NCI-H345 treated with DMSO at 0.1 percent for 48 hours (cell line): ENCODE measurements around the gene ECSCR.

Experiments
- DNase-seq: peaks from one replicate; lab custom pipeline; 2025; ENCODE audit not compliant: unreplicated experiment; lab: John Stamatoyannopoulos, UW

ECSCR gene

DNA sequence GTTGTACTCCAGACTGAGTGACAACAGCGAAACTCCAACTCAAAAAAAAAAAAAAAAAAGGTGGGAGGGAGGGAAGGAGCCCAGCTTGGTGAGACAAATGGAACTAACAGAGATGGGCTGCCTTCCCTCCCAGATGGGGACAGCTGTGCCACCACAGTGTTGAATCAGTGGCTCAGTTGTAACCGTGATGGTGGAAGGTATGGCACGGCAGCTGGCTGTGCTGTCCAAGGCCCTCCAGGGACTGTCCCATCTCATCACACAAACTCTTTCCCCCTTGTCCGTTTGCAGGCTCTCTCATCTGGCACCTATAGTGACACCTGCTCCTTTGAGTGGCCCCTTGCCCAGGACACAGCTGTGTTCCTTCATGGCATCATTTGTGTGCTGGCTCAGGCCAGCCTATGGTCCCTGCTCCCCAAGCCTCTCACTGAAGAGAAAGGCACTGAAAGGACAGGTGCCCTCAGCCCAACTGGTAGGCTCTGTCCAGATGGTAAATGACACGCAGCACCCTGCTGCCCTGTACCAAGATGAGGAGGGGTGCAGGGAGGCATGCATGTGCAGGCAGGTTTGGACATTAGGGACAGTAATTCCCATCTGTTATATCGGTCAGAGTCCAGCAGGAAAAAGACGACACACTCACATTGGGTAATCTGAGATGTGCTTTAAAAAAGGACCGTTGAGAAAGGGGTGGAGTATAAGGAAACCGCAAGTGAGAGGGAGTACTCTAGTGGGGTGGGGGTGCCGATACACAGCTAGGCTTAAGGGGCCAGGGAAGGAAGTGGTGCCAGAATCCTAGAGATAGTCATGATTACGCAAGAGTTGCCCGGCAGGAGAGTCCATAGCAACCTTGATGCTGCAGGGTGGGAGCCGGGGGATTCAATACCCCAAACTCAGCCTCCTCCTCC lies 12.6 kb upstream of the ECSCR start:
- DNase-seq, result no peak

DNA sequence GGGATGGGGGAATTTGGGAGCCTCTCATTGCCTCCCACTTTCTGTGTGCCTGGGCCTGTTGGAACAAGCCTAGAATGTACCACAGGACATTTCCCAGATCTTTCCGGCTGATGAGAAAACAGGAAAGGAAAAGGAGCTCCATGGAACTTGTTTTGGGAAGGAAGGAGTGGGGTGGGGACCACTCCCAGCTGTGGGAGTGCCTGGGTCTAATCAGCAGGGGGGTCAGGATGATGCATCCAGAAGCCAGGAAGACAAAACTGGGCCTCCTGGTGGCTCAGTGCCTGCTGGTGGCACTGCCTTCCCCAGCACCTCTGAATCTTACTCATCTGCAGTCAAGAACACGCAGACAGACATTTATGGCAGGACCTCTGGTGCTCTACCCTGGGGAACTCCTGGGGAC lies 11.0 kb upstream of the ECSCR start:
- no peak for DNase-seq

DNA sequence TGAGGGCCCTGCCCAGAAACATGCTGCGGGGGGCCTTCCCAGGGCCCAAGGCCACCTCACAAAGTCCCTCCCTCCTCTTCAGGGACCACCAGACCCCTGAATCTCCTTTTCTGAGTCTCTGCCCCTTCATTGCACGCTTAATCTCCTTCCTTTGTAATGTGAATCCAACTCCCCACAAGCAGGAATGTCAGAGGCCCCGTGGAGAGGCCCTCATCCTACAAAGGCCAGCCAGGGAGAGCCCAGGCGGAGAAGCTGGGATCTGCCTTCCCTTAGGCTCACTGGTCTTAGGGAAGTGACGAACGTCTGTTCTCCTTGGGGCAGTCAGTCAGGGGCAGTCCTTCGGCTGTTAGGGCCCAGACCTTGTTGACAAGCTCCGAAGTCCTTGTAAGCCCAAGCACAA lies 10.6 kb upstream of the ECSCR start:
- no peak for DNase-seq

DNA sequence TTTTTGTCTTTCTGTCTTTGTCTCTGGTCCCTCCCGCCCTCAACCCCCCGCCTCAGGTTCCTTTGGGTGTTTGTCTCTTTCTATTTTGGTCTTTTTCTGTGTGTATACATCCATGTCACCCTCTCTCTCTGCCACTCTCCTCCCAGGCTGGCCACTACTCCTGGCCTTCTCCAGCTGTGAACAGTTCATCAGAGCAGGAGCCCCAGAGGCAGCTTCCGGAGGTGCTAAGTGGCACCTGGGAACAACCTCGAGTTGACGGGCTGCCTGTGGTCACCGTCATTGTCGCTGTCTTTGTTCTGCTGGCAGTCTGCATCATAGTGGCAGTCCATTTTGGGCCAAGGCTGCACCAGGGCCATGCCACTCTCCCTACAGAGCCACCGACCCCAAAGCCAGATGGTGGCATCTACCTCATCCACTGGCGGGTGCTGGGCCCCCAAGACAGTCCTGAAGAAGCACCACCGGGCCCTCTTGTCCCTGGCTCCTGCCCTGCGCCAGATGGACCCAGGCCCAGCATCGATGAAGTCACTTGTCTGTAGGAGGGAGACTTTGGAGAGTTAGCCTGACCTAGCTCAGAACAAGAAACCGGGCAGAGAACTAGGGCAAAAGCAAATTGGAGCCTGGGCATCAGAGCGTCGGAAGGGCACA lies 10.0 kb upstream of the ECSCR start:
- DNase-seq, result no peak

DNA sequence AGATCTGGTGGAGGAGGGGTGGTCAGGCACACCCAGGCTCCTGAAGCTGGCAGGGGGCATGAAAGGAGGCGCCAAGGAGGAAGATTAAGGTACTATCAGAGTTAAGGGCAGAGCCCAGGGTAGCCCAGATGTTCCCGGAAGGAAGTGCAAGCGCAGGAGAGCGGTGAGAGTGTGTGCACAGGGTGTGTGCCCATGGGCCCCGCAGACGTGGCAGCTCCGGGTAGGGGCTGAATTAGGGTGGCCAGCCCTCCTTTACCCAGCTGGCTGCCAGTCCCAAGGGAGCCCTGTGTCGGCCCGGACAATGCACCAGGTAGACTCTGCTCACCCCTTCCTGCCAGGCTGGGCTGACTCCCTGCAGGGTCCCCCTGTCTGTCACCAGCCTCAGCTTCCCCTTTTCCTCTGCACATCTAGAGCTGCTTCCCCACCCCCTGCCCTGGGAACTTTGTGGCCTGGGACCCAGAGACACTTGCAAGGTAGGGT lies 8.3 kb upstream of the ECSCR start, which contains the start of gene SMIM33:
Gene SMIM33 (plus strand): TSS at position 184 of the 480 bp plus-strand sequence. CDS start 118 bp downstream, at position 302.
- no peak for DNase-seq

DNA sequence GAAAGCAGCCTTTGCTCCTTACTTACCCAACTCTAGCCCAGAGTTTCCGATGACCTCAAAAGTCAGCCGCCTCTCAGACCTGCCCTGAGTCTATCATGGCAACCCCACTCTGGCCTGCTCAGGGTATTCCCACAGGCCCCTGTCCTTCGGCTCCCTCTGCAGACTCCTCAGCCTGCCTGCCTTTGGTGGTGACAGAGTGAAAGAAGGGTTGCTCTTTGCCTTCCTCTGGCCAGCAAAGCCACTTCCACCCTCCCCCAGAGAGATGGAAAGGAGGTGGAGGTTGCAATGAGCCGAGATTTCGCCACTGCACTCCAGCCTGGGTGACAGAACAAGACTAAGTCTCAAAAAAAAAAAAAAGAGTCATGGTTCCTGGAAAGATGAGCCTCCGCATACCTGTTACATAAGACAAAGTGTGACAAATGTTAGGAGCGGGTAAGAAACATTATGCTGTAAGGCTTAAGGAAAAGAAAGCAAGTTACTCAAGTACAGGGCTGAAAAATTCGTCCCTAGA lies 5.9 kb upstream of the ECSCR start:
- no peak for DNase-seq

DNA sequence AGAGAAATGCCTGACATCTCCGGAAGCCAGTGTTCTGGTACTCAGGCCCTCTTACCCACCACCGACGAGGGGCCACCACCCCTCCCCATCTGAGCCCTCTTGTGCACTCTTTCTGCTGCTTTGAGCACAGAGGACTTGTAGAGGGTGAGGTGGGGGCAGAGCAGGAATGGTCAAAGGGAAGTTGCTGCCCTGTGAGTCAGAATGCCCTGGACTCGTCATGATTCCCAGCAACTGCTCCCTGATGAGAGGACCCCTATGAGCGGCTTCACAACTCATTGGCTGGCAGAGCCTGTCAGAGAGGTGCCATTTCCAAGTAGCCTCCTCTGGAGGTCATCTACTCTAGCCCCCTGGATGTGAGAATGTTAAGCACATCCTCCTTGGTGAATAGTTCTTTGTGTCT lies 845 bp downstream of the ECSCR start:
- no peak for DNase-seq

DNA sequence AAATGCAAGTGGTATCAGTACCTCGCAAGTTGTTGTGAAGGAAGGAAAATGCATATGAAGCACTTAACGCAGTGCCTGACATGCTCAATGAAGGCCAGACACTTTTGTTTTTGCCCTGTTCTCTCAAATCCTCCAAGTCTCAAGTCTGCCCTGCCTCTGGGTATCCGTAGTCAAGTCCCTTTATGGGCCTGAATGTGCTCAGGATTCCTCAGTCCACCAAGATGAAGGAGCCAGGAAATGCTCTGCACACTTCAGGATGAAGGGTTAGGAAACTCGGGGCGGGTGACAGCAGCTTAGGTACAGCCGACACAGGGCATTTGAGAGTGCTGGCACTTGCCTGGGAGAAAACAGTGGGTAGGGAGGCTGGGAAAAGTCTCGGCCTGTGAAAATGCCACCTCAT lies 1.4 kb downstream of the ECSCR start:
- DNase-seq, result no peak

DNA sequence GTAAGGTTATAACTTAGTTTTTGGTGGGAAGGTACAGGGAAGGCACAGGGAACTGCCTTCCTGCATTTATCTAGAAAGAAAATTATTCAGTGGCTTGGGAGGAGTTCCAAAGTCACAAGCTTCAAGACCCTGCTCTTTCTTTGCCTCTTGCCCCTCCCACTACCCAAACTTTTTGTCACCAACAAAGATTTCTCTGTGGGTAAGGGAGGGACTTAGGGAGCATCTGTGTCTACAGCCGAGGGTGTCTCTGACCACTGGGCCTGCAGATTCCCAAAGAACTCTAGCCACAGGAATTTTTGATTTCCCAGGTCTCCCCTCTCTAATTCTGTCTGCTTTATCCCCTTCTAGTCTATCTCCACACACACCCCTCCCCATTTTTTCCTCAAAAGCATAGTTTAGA lies 2.1 kb downstream of the ECSCR start:
- no peak for DNase-seq

DNA sequence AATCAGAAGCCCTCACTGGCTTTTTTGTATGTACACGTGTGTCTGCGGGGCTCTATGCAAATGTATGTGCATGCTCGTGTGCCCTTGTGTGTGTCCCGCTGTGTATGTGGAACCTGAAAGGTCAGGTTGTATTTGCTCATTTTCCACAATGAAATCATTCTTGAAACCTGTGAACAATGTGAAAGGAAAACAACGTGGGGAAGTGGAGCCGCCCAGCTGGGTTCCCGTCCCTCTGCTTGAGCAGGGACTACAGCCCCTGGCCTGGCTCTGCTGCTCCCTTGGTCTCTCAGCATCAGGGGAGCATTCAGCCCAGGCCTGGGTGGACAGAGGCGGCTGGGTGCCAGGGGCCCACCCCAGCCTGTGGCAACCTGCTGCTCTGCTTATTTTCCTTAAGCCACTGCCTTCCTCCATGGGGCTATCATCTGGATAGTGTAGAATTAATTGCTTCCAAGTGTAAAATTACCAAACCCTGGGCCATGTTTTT lies 3.0 kb downstream of the ECSCR start:
- no peak for DNase-seq

DNA sequence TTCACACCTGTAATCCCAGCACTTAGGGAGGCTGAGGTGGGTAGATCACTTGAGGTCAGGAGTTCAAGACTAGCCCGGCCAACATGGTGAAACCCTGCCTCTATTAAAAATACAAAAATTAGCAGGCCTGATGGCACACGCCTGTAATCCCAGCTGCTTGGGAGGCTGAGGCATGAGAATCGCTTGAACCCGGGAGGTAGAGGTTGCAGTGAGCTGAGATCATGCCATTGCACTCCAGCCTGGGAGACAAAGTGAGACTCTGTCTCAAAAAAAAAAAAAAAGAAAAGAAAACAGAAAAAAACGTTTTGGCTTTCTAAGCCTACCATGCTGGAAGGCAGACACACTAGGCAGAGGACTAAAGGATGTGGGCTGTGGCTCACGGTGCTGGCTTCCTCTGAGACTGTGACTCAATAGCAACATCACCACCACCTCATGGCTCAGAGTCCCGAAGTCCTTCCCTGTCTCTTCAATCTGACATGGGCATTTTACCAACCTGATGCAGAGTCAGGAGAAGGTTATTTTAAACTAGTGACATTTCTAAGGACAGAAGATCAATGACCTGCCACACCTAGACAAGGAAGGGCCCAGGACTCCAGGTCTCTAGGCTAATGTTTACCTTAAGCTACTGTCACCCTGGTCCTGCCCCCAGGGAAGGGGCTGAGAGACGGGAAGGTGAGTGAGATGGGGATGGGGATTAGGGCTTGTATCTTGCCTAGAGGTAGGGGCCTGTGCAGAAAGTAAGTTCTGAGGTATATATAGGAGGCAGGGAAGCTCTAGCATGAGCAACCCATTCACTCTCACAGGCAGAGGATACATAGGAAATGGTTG lies 3.7 kb downstream of the ECSCR start:
- DNase-seq, result no peak

DNA sequence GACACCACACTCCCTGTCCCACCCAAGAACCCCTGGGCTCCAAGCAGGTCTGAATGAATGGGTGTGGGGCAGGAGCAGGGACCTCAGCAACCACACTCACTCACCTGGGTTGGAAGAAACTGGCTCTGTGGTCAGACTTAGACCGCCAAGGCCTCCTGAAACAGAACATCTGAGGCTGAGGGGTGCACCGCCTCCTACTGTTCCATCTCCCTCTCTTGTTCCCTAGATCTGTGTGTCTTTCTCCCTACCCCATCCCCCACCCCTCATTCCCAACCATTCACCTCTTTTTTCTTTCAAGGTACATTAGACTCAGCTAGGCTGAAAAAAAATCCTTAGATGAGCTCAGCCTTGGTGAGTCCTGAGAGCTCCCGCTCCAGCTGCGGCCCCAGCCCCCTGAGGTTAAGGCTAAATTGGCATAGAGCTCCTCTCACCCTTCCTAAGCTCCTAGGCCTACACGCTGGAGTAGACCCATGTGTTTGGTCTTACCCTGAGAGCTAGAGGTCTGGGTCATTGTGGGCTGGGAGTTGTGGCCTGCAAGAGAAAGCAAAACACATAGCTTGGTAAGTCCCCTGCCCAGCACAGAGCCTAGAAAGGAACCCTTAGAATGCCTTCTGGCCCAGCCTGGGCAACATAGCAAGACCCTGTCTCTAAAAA lies 4.8 kb downstream of the ECSCR start:
- no peak for DNase-seq

DNA sequence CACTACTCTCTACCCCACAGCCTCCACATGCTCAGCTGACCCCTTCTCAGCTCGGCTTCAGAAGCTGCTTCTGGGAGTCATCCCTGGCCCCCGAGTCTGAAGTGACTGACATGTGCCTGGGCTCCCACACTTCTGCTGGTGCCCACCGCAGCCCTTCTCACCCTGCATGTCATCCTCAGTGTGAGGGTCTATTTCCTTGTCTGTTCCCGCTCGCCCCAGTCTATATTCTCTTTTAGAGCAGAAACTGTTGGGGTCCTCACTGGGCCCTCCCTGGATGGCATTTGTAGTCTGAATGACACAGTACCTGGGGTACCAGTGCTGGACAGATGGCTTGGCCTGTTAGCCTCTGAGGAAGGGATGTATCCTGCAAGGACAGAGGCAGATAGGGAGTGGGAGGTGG lies 5.3 kb downstream of the ECSCR start:
- DNase-seq, result no peak

DNA sequence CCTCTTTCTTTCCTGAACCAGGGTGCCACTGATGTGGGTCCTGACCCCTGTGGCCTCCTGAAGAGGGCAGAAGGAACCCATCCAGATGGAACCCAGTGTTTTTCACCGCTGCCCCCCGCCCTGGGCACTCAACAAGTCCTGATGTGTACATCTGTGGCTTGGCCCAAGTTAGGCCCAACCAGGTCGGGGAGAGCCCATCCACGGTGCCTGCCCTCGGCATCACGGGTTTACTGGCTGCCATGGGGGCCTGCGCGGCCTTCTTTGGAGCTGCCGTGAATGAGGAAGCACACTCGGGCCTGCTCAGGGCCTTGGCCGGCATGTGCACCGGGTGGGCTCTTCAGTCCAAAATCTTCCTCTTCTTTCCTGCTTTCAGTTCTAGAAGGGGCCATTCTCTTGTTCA lies 5.8 kb downstream of the ECSCR start:
- DNase-seq, result no peak

DNA sequence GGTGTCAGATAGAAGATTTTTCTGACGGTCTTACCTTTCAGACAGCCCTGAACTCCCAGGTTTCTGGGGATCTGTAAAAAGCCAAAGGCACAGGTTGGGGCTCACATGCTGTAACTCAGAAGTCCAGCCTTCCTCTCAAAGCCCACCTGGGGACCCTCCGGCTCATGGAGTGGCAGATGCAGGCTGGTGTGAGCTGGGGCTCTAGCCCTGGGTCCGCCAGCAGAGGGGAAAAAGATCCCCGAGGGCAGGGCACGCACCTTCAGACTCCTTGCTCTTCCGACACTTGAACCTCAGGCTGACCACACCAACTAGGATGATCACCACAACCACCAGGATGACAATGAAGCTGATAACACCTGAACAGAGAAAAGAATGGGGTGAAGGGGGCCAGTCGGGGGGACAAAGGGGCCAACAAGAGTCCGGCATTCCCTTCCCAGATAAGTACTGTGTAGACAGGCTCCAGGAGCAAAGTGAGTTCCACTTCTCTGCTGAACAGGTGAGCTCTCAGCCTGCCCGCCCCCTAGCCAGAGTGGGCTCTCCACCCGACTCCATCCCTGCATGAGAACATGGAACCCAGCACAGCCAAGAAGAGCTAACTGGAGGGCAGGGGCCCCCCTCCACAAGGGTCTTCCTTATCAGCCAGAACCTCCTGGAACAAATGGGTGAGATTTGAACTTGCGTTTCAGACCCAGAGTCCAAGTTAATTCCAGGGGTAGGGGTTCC lies 7.8 kb downstream of the ECSCR start:
- DNase-seq, result no peak

DNA sequence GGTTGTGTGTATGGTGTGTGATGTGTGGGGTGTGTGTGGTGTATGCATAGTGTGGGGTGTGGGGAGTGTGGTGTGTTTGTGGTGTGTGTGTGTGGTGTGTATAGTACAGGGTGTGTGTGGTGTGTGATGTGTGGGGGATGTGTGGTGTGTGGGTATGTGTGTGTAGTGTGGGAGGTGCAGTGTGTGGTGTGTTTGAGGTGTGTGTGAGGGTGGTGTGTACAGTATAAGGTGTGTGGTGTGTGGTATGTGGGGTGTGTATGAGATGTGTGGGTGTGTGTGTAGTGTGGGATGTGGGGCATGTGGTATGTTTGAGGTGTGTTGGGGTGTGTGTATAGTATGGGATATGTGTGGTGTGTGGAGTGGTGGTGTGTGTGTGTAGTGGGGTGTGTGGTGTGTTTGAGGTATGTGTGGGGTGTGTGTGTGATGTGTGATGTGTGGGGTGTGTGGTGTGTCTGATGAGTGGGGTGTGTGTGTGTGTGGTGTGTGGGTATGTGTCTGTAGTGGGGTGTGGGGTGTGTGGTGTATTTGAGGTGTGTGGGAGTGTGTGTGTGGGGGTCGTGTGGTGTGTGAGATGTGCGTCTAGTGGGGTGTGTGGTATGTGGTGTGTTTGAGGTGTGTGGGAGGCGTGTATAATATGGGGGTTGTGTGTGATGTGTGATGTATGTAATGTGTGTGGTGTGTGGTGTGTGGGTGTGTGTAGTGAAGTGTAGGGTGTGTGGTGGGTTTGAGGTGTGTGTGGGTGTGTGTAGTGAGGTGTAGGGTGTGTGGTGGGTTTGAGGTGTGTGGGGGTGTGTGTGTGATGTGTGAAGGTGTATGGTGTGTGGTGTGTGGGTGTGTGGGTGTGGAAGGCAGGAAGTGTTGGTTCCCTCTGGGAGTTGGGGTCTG lies 8.6 kb downstream of the ECSCR start:
- DNase-seq, result no peak

DNA sequence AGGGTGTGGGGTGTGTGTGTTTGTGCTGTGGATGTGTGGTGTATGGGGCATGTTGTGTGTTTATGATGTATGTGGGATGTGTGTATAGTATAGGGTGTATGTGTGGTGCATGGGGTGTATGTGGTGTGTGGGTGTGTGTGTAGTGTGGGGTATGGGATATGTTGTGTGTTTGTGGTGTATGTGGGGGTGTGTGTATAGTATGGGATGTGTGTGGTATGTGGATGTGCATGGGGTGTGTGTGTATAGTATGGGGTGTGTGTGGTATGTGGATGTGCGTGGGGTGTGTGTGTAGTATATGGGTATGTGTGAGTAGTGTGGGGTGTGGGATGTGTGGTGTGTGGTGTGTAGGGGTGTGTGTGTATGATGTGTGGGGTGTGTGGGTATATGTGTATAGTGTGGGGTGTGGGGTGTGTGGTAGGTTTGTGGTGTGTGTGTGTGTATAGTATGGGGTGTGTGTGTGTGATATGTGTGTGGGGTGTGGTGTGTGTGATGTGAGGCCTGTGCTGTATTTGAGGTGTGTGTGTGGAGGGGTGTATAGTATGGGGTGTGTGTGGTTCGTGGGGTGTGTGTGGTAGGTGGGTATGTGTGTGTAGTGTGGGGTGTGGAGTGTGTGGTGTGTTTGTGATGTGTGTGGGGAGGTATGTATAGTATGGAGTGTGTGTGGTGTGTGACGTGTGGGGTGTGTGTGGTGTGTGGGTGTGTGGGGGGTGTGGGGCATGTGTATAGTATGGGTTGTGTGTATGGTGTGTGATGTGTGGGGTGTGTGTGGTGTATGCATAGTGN lies 10.5 kb downstream of the ECSCR start:
- no peak for DNase-seq

DNA sequence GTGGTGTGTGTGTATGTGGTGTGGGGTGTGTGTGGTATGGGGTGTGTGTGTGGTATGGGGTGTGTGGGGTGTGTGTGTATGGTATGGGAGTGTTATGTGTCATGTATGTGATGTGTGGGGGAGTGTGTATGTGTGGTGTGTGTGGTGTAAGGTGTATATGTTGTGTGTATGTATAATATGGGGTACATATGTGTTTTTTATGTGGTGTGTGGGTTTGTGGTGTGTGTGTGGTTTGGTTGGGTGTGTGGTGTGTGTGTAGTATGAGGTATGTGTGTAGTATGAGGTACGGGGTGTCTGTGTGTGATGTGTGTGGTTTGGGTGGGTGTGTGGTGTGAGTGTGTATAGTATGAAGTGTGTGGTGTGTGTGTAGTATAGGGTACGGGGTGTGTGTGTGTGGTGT lies 11.4 kb downstream of the ECSCR start:
- no peak for DNase-seq
